Gastrocnemius medialis (tissue), 4 donors: Measurements from ENCODE around the gene CCDC54. TPM values are rescaled to one million over a fixed set of nuclear protein-coding genes. Genes with fewer than 3 reads are reported as not detected.

ENCODE experiments used
- ATAC-seq, 2 donors: fragments of 150-250 bp; one replicate each; pipeline ENCODE4 v1.9.1; 2016
- DNase-seq, 2 donors: peaks; one replicate each; pipeline ENCODE4 v3.0.0-alpha.2; 2019
- H3K27ac ChIP-seq, 4 donors: fragments of 200-600 bp; sonication (generic); 1 replicate in 1 of 4; 2 replicates in 3 of 4; pipeline ENCODE4 v1.5.1; 2016 to 2018; ENCODE audit warnings: mild to moderate bottlenecking in 2 of 4, moderate library complexity in 1 of 4
- H3K27me3 ChIP-seq, 3 donors: fragments of 200-600 bp; sonication (generic) in 2 of 3; 1 replicate in 1 of 3; 2 replicates in 2 of 3; pipeline versions ENCODE4 v1.5.1 to v1.6.0; 2016 to 2019; ENCODE audit warnings: mild to moderate bottlenecking in 1 of 3, moderate library complexity in 1 of 3
- H3K36me3 ChIP-seq, 2 donors: fragments of 200-600 bp; sonication (generic) in 1 of 2; one replicate each; pipeline ENCODE4 v1.5.1; 2017 to 2018
- H3K4me1 ChIP-seq, 2 donors: fragments of 200-600 bp; sonication (generic) in 1 of 2; one replicate each; pipeline ENCODE4 v1.5.1; 2016 to 2017; ENCODE audit warnings: mild to moderate bottlenecking in 2 of 2
- H3K4me3 ChIP-seq, 4 donors: fragments of 200-600 bp; sonication (generic) in 3 of 4; 1 replicate in 1 of 4; 2 replicates in 3 of 4; pipeline ENCODE4 v1.5.1; 2016 to 2019; ENCODE audit warnings: mild to moderate bottlenecking in 2 of 4
- H3K9me3 ChIP-seq, 3 donors: fragments of 200-600 bp; sonication (generic) in 2 of 3; 1 replicate in 1 of 3; 2 replicates in 2 of 3; pipeline ENCODE4 v1.5.1; 2016 to 2019
- CTCF ChIP-seq, 5 experiments: fragments of 450-650 bp in 3 of 5; fragments of 200-600 bp in 2 of 5; sonication (generic) in 2 of 5; IDR thresholded peaks in 4 of 5; conservative IDR thresholded peaks in 1 of 5; 1 replicate in 4 of 5; 2 replicates in 1 of 5; pipeline ENCODE4 v1.5.1; 2016 to 2019; ENCODE audit warnings: antibody characterized with exemption in 5 of 5, mild to moderate bottlenecking in 3 of 5, moderate library complexity in 3 of 5
- POLR2A ChIP-seq, 2 donors: fragments of 450-650 bp; IDR thresholded peaks; one replicate each; pipeline ENCODE4 v1.6.1; 2017; ENCODE audit warnings: antibody characterized with exemption in 2 of 2, mild to moderate bottlenecking in 2 of 2, moderate library complexity in 2 of 2
- in situ Hi-C, 4 donors: fragments of 200-750 bp; cut with MboI; loops; one replicate each; pipeline versions ENCODE4 v1.15.0 to v1.8.0; 2017; ENCODE audit warnings: low sequenced_read_pairs in 4 of 4
- intact Hi-C: fragments of 100-400 bp; cut with DNase I; formaldehyde crosslinking; loops from one replicate; pipeline ENCODE4 v1.15.1; 2023; ENCODE audit warnings: low total_unique reads
- total RNA-seq, 4 donors: library from RNA; depleted of rRNA; stranded (reverse); fragments of >200 nt; gene quantifications; one replicate each; pipeline versions ENCODE4 v1.1.0 to v1.2.3, GENCODE V29; 2016

The CCDC54 gene
- total RNA-seq, 4 donors from 2014 or later = not detected

- ATAC-seq (no peak), DNase-seq (no peak)
- Histone ChIP-seq H3K36me3 (no peaks in the 10 kb centered on the region), H3K27ac (no peak overlapping the region), H3K27me3 (no peaks in the 10 kb centered on the region), H3K4me1 (no peaks in the 10 kb centered on the region), H3K4me3 (no peak overlapping the region), H3K9me3 (no peaks in the 10 kb centered on the region)
- in situ Hi-C loops = no loop called here
- intact Hi-C loops = no loop called here
- TF ChIP-seq CTCF (IDR thresholded peaks at IDR 0.05 in 4 of 5, conservative IDR thresholded peaks at IDR 0.05 in 1 of 5) (no peak), POLR2A (IDR thresholded peaks at IDR 0.05) (no peak)
Measured at GRCh38 chr3:107345822-107346405, 31.3 kb upstream of the CCDC54 start.

GRCh38 chr3:107346564-107346963 lies 30.7 kb upstream of the CCDC54 start:
- Histone ChIP-seq H3K27ac (no peak overlapping the region), H3K9me3 (no peaks in the 10 kb centered on the region), H3K4me1 (no peaks in the 10 kb centered on the region), H3K27me3 (no peaks in the 10 kb centered on the region), H3K4me3 (no peak overlapping the region), H3K36me3 (no peaks in the 10 kb centered on the region)
- TF ChIP-seq CTCF (IDR thresholded peaks at IDR 0.05 in 4 of 5, conservative IDR thresholded peaks at IDR 0.05 in 1 of 5) = no peak
- no peak for TF ChIP-seq POLR2A (IDR thresholded peaks at IDR 0.05)
- DNase-seq (no peak), ATAC-seq (no peak)
- intact Hi-C loops = no loop called here
- in situ Hi-C loops = no loop called here

GRCh38 chr3:107347751-107348150 lies 29.5 kb upstream of the CCDC54 start:
- ATAC-seq (no peak), DNase-seq (no peak)
- H3K36me3 ChIP-seq = no peaks in the 10 kb centered on the region
- H3K9me3 ChIP-seq = no peaks in the 10 kb centered on the region
- no peak for TF ChIP-seq POLR2A (IDR thresholded peaks at IDR 0.05)
- no peak for TF ChIP-seq CTCF (IDR thresholded peaks at IDR 0.05 in 4 of 5, conservative IDR thresholded peaks at IDR 0.05 in 1 of 5)
- intact Hi-C loops = no loop called here
- H3K27ac ChIP-seq = no peak overlapping the region
- H3K4me1 ChIP-seq = no peaks in the 10 kb centered on the region
- no peak overlapping the region for H3K4me3 ChIP-seq
- in situ Hi-C loops = no loop called here
- H3K27me3 ChIP-seq = no peaks in the 10 kb centered on the region

GRCh38 chr3:107356706-107357105 lies 20.5 kb upstream of the CCDC54 start:
- intact Hi-C loops = no loop called here
- in situ Hi-C loops = no loop called here
- DNase-seq = no peak

More at GRCh38 chr3:107356706-107357105, 20.5 kb upstream of the CCDC54 start:
- Histone ChIP-seq H3K36me3 (no peaks in the 10 kb centered on the region), H3K27me3 (no peaks in the 10 kb centered on the region), H3K4me3 (no peak overlapping the region), H3K27ac (no peak overlapping the region), H3K9me3 (no peaks in the 10 kb centered on the region), H3K4me1 (no peaks in the 10 kb centered on the region)
- no peak for ATAC-seq
- no peak for TF ChIP-seq CTCF (IDR thresholded peaks at IDR 0.05 in 4 of 5, conservative IDR thresholded peaks at IDR 0.05 in 1 of 5)
- TF ChIP-seq POLR2A (IDR thresholded peaks at IDR 0.05) = no peak
